H1 (cell line): ENCODE measurements around the gene MAPK9. TPM values are rescaled to one million over a fixed set of nuclear protein-coding genes. Genes with fewer than 3 reads are reported as not detected.

ENCODE experiments used
- HDAC2 ChIP-seq, 2 experiments: fragments of 300-600 bp in 1 of 2; sonication (generic) in 1 of 2; IDR thresholded peaks; 2 replicates each; pipeline ENCODE4 v1.6.1; 2011 to 2012; ENCODE audit warnings: low read depth in 2 of 2, low read length in 2 of 2, mild to moderate bottlenecking in 2 of 2, moderate library complexity in 2 of 2, borderline replicate concordance in 1 of 2, inconsistent platforms in 1 of 2
- KDM4A ChIP-seq: IDR thresholded peaks from one replicate; pipeline ENCODE4 v1.7.1; 2012; ENCODE audit warnings: low read depth, mild to moderate bottlenecking, moderate library complexity, low read length, inconsistent platforms; ENCODE audit not compliant: severe bottlenecking
- polyA plus RNA-seq, 7 experiments: library from polyadenylated mRNA; depleted of rRNA in 3 of 7; stranded (reverse) in 5 of 7; unstranded in 2 of 7; fragments of >200 nt in 5 of 7; fragments of 200-250 nt in 2 of 7; gene quantifications; 1 replicate in 5 of 7; 2 replicates in 1 of 7; 4 replicates in 1 of 7; pipeline versions ENCODE4 v1.2.1 to v1.2.3, GENCODE V29; 2011 to 2013; ENCODE audit warnings: missing spikeins in 2 of 7, mixed read lengths in 2 of 7
- total RNA-seq: library from RNA; stranded (reverse); fragmentation: NEBNext Ultra II Directional; extraction: Animal tissue kit (Norgen Biotek cat#: 25700); gene quantifications from 2 replicates; pipeline ENCODE4 v1.2.1, GENCODE V29; 2021
- TF ChIP-seq, protein P1 (sequence below), 3 experiments: IDR thresholded peaks; 1 replicate in 2 of 3; 2 replicates in 1 of 3; pipeline versions ENCODE4 v1.5.1 to v1.6.1; 2011; ENCODE audit warnings: low read length in 3 of 3, mild to moderate bottlenecking in 3 of 3, inconsistent platforms in 2 of 3, low read depth in 1 of 3, moderate library complexity in 1 of 3; ENCODE audit not compliant: insufficient read depth in 1 of 3; ENCODE audit errors: control extremely low read depth in 1 of 3
- TF ChIP-seq, protein P2 (sequence below): IDR thresholded peaks from 2 replicates; pipeline ENCODE4 v1.6.1; 2012; ENCODE audit warnings: low read length, inconsistent platforms

MAPK9 gene
- total and polyA plus RNA-seq, 2 of the 8 experiments (the other 6 are each of a cell fraction or from before 2014, with no cell fraction given), result 22.3 to 43.7 TPM

DNA sequence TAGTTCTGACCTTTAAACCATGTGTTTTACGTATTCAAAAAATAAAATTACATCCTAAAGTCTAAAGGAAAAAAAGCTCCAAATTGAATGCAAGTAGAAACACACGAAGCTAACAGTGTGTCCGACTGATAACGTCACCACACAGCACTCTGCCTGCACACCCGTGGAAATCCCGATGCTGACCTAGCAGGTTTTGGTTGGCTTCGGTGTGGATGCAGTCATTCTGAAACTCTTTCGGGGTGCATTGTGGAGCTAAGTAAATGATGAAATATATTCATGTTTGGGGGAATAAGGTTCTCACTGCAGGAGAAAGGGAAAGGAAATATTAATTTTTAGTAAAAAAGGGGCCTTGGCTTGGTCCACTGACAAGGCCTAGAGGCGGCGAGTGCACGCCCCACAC lies 84.9 kb downstream of the MAPK9 start (continued):
- TF ChIP-seq, protein P1, sequence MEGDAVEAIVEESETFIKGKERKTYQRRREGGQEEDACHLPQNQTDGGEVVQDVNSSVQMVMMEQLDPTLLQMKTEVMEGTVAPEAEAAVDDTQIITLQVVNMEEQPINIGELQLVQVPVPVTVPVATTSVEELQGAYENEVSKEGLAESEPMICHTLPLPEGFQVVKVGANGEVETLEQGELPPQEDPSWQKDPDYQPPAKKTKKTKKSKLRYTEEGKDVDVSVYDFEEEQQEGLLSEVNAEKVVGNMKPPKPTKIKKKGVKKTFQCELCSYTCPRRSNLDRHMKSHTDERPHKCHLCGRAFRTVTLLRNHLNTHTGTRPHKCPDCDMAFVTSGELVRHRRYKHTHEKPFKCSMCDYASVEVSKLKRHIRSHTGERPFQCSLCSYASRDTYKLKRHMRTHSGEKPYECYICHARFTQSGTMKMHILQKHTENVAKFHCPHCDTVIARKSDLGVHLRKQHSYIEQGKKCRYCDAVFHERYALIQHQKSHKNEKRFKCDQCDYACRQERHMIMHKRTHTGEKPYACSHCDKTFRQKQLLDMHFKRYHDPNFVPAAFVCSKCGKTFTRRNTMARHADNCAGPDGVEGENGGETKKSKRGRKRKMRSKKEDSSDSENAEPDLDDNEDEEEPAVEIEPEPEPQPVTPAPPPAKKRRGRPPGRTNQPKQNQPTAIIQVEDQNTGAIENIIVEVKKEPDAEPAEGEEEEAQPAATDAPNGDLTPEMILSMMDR (IDR thresholded peaks at IDR 0.05; ENCODE audit: control extremely low read depth in 1 of 3, insufficient read depth in 1 of 3, low read depth in 1 of 3, low read length in 3 of 3), result no peak
- TF ChIP-seq, protein P2, sequence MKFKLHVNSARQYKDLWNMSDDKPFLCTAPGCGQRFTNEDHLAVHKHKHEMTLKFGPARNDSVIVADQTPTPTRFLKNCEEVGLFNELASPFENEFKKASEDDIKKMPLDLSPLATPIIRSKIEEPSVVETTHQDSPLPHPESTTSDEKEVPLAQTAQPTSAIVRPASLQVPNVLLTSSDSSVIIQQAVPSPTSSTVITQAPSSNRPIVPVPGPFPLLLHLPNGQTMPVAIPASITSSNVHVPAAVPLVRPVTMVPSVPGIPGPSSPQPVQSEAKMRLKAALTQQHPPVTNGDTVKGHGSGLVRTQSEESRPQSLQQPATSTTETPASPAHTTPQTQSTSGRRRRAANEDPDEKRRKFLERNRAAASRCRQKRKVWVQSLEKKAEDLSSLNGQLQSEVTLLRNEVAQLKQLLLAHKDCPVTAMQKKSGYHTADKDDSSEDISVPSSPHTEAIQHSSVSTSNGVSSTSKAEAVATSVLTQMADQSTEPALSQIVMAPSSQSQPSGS, result no peak
- TF ChIP-seq KDM4A, result no peak
- no peak for TF ChIP-seq HDAC2 (IDR thresholded peaks at IDR 0.05; ENCODE audit: borderline replicate concordance in 1 of 2, low read depth in 2 of 2, low read length in 2 of 2)
